ENCODE data around the gene LPCAT2. TPM values are rescaled to one million over a fixed set of nuclear protein-coding genes. Genes with fewer than 3 reads are reported as not detected.

LPCAT2 gene
- total and polyA plus RNA-seq, 2 of the 8 experiments (the other 6 are each of a cell fraction or from before 2014, with no cell fraction given) = 2.2 to 10.6 TPM

DNA sequence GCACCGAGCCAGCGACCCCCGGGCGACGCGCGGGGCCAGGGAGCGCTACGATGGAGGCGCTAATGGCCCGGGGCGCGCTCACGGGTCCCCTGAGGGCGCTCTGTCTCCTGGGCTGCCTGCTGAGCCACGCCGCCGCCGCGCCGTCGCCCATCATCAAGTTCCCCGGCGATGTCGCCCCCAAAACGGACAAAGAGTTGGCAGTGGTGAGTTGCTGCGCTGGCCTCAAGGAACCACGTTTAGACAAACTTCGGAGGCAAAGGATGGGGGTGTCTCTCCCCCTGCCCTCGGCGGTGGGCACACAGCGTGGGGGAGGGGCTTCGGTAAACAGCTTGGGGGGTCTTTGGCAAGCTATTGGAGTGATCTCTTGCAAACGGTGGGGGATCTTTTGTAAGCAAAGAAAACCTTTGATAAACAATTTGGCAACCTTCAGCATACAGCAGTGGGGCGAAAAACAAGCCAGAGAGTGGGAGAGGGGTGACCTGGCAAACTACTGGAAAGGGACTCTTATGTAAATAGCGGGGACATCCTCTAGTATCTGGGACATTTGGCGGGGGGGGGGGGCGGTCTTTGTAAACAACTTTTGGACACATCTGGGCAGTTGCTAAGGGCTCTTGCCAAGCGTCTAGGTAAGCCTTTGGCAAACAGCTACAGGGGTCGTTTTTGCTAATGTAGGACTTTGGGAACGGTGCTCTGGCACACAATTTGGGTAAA lies 29.3 kb upstream of the LPCAT2 start:
- peak overlapping the region; percentile 91 to 97 for H3K4me2 ChIP-seq (ENCODE audit: insufficient read depth in 1 of 2, low read depth in 2 of 2, low read length in 2 of 2)
- no peak overlapping the region for H3K23ac ChIP-seq (ENCODE audit: insufficient read length)
- H2BK12ac ChIP-seq (ENCODE audit: low read depth, low read length) = peak overlapping the region; percentile 89; the same call in 1 of the 2 replicates
- H3K9ac ChIP-seq (replicated peaks in 1 of 4; ENCODE audit: extremely low read depth in 1 of 4, low read depth in 3 of 4, low read length in 3 of 4) = peak overlapping the region; percentile 4 to 78 (median 51); a peak in 4 of 7 replicates
- no peak overlapping the region for H2AFZ ChIP-seq (ENCODE audit: low read length)
- no peak overlapping the region for H2BK20ac ChIP-seq (ENCODE audit: low read length)
- 2% methylated on average over 27 of the region's 41 CpGs; no CpG with 5 or more reads in 1 of the 2 experiments for WGBS, 2 experiments (ENCODE audit: extremely low coverage in 1 of 2, insufficient coverage in 1 of 2, insufficient read length in 1 of 2, insufficient replicate concordance in 2 of 2, low coverage in 1 of 2, low lambda C conversion rate in 2 of 2, missing lambda C conversion rate in 1 of 2)
- H3K36me3 ChIP-seq (ENCODE audit: control insufficient read depth in 2 of 4, insufficient read depth in 4 of 4, low read length in 3 of 4) = no peaks in the 10 kb centered on the region; a peak in 3 of 8 replicates
- CTCF ChIA-PET (ENCODE audit: partially characterized antibody) = interaction anchor here (0.8 to 3.0 kb wide), 7 partner anchors 11 to 223 kb away, joined by 3 to 14 read pairs (median 4); no protein-coding TSS in a partner anchor
- no peak overlapping the region for H2BK5ac ChIP-seq (ENCODE audit: low read depth, low read length)
- H3K4me1 ChIP-seq (replicated peaks in 1 of 4; ENCODE audit: control insufficient read depth in 3 of 4, insufficient read depth in 4 of 4, low read length in 3 of 4) = peaks cover 3 to 16% (median 7%) of the 10 kb centered on the region in 4 experiments
- TF ChIP-seq YY1 (IDR thresholded peaks at IDR 0.05; ENCODE audit: low read depth, low read length) (no peak), SP1 (IDR thresholded peaks at IDR 0.05; ENCODE audit: low read depth, low read length) (0 out of 2 replicates have a peak, but pooled peaks have one; percentile 28), RFX5 (IDR thresholded peaks at IDR 0.05; ENCODE audit: borderline replicate concordance, low read depth, low read length) (no peak), EZH2 (IDR thresholded peaks at IDR 0.05; ENCODE audit: low read depth, low read length, severe bottlenecking) (peak; percentile 28), KDM1A (IDR thresholded peaks at IDR 0.05; ENCODE audit: borderline replicate concordance, low read length) (0 out of 2 replicates have a peak, but pooled peaks have one; percentile 23), POLR2A (IDR thresholded peaks at IDR 0.05; ENCODE audit: control extremely low read depth in 1 of 2, low read depth in 2 of 2, low read length in 2 of 2) (no peak), ASH2L (IDR thresholded peaks at IDR 0.05; ENCODE audit: low read length) (peak; percentile 39), KDM4A (IDR thresholded peaks at IDR 0.05; ENCODE audit: low read depth, low read length, severe bottlenecking) (peak; percentile 71), FOSL1 (IDR thresholded peaks at IDR 0.05; ENCODE audit: insufficient read depth, low read depth, low read length) (no peak)
- TF ChIP-seq, protein P1, sequence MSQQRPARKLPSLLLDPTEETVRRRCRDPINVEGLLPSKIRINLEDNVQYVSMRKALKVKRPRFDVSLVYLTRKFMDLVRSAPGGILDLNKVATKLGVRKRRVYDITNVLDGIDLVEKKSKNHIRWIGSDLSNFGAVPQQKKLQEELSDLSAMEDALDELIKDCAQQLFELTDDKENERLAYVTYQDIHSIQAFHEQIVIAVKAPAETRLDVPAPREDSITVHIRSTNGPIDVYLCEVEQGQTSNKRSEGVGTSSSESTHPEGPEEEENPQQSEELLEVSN (IDR thresholded peaks at IDR 0.05) = no peak
- TF ChIP-seq, protein P2, sequence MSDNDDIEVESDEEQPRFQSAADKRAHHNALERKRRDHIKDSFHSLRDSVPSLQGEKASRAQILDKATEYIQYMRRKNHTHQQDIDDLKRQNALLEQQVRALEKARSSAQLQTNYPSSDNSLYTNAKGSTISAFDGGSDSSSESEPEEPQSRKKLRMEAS (IDR thresholded peaks at IDR 0.05) = 0 out of 2 replicates have a peak, but pooled peaks have one; percentile 30
- H4K91ac ChIP-seq (replicated peaks; ENCODE audit: insufficient read length, low read length) = no peak overlapping the region
- H3K9me3 ChIP-seq (ENCODE audit: insufficient read depth in 2 of 2, low read depth in 1 of 2, low read length in 1 of 2) = no peaks in the 10 kb centered on the region
- no peak overlapping the region for H3K14ac ChIP-seq (ENCODE audit: insufficient read length)
- peak overlapping the region; percentile 28 to 75 (median 65) for H3K4me3 ChIP-seq (ENCODE audit: extremely low read depth in 1 of 4, insufficient read depth in 2 of 4, low read depth in 3 of 4, low read length in 4 of 4)
- H3K23me2 ChIP-seq (ENCODE audit: low read depth, low read length) = peaks cover 15% of the 10 kb centered on the region
- H2BK120ac ChIP-seq (replicated peaks; ENCODE audit: low read depth, low read length) = no peak overlapping the region
- H3K56ac ChIP-seq (replicated peaks; ENCODE audit: insufficient read length, low read depth, low read length) = no peak overlapping the region
- peaks cover 7 to 48% (median 31%) of the 10 kb centered on the region in 4 experiments for H3K27me3 ChIP-seq (replicated peaks in 1 of 4; ENCODE audit: control insufficient read depth in 3 of 4, extremely low read depth in 1 of 4, insufficient read depth in 3 of 4, low read length in 3 of 4)
- POLR2A ChIA-PET (ENCODE audit: partially characterized antibody) = interaction anchor here (0.8 to 1.5 kb wide), 7 partner anchors 9 to 30 kb away, joined by 3 to 8 read pairs (median 4); no protein-coding TSS in a partner anchor
- H3K79me2 ChIP-seq (ENCODE audit: control insufficient read depth in 1 of 2, insufficient read depth in 2 of 2, low read length in 2 of 2) = no peaks in the 10 kb centered on the region
- H4K8ac ChIP-seq (ENCODE audit: extremely low read depth, insufficient read depth, low read length) = peak overlapping the region; percentile 87; the same call in 1 of the 2 replicates
- no peak overlapping the region for H3K4ac ChIP-seq (replicated peaks; ENCODE audit: insufficient read length, low read depth, low read length)
- H3K27ac ChIP-seq (ENCODE audit: low read depth, low read length) = peak overlapping the region; percentile 27; the same call in 1 of the 2 replicates
- H4K20me1 ChIP-seq (replicated peaks in 1 of 2; ENCODE audit: control insufficient read depth in 1 of 2, insufficient read depth in 2 of 2, low read length in 2 of 2) = peaks cover 0 to 6% of the 10 kb centered on the region in 2 experiments
- no peak for FAIRE-seq
- DNase-seq (ENCODE audit: low read depth in 1 of 2, low spot score in 2 of 2) = peak in 1 of 2 experiments; percentile 74
- no peaks in the 10 kb centered on the region; the same call in 1 of the 2 replicates for H3K79me1 ChIP-seq (ENCODE audit: low read depth, low read length)
- H4K5ac ChIP-seq (ENCODE audit: insufficient read length, low read depth, low read length) = peak overlapping the region; percentile 30
- no peak overlapping the region for H2AK5ac ChIP-seq (ENCODE audit: low read depth, low read length)
- H2BK15ac ChIP-seq (ENCODE audit: low read length) = no peak overlapping the region
- H3K18ac ChIP-seq (ENCODE audit: extremely low read depth, low read length) = peak overlapping the region; percentile 67; the same call in 1 of the 2 replicates
